SK-N-SH treated with all-trans-retinoic acid at 6 μM for 48 hours (cell line): ENCODE results near the gene SGSM1.

ENCODE experiments used
- CSDC2 ChIP-seq: fragments of 250-450 bp; sonication (Bioruptor Pico); IDR thresholded peaks from 2 replicates; pipeline ENCODE4 v1.5.0; 2020; ENCODE audit warnings: mild to moderate bottlenecking, moderate library complexity
- ISL1 ChIP-seq: fragments of 250-450 bp; sonication (Bioruptor Pico); IDR thresholded peaks from 2 replicates; pipeline ENCODE4 v2.1.2; 2022; ENCODE audit warnings: mild to moderate bottlenecking, moderate library complexity
- PPARA ChIP-seq: fragments of 250-450 bp; sonication (Bioruptor Pico); IDR thresholded peaks from 2 replicates; pipeline ENCODE4 v1.5.0; 2020; ENCODE audit warnings: mild to moderate bottlenecking, borderline replicate concordance
- SNAI2 ChIP-seq: fragments of 250-450 bp; sonication (Bioruptor Pico); IDR thresholded peaks from 2 replicates; pipeline ENCODE4 v1.5.0; 2020; ENCODE audit warnings: mild to moderate bottlenecking, moderate library complexity
- TOX ChIP-seq: fragments of 250-450 bp; sonication (Bioruptor Pico); IDR thresholded peaks from 2 replicates; pipeline ENCODE4 v1.8.0; 2021; ENCODE audit warnings: mild to moderate bottlenecking, moderate library complexity, borderline replicate concordance
- ZFP3 ChIP-seq: fragments of 250-450 bp; sonication (Bioruptor Pico); IDR thresholded peaks from 2 replicates; pipeline ENCODE4 v1.5.0; 2020; ENCODE audit warnings: mild to moderate bottlenecking, moderate library complexity
- TF ChIP-seq, protein P1 (sequence below): fragments of 250-450 bp; sonication (Bioruptor Pico); IDR thresholded peaks from 2 replicates; pipeline ENCODE4 v1.8.0; 2021; ENCODE audit warnings: low read depth, mild to moderate bottlenecking, moderate library complexity, borderline replicate concordance
- TF ChIP-seq, protein P2 (sequence below): fragments of 250-450 bp; sonication (Bioruptor Pico); IDR thresholded peaks from 2 replicates; pipeline ENCODE4 v1.8.0; 2020; ENCODE audit warnings: mild to moderate bottlenecking, moderate library complexity, borderline replicate concordance
- TF ChIP-seq, protein P3 (sequence below): fragments of 250-450 bp; sonication (Bioruptor Pico); IDR thresholded peaks from 2 replicates; pipeline ENCODE4 v1.5.0; 2020; ENCODE audit warnings: mild to moderate bottlenecking, moderate library complexity
- TF ChIP-seq, protein P4 (sequence below): fragments of 250-450 bp; sonication (Bioruptor Pico); IDR thresholded peaks from 2 replicates; pipeline ENCODE4 v1.5.1; 2020; ENCODE audit warnings: low read depth, mild to moderate bottlenecking, moderate library complexity
- TF ChIP-seq, protein P5 (sequence below): fragments of 250-450 bp; sonication (Bioruptor Pico); IDR thresholded peaks from 2 replicates; pipeline ENCODE4 v1.5.1; 2021; ENCODE audit warnings: mild to moderate bottlenecking, moderate library complexity

DNA sequence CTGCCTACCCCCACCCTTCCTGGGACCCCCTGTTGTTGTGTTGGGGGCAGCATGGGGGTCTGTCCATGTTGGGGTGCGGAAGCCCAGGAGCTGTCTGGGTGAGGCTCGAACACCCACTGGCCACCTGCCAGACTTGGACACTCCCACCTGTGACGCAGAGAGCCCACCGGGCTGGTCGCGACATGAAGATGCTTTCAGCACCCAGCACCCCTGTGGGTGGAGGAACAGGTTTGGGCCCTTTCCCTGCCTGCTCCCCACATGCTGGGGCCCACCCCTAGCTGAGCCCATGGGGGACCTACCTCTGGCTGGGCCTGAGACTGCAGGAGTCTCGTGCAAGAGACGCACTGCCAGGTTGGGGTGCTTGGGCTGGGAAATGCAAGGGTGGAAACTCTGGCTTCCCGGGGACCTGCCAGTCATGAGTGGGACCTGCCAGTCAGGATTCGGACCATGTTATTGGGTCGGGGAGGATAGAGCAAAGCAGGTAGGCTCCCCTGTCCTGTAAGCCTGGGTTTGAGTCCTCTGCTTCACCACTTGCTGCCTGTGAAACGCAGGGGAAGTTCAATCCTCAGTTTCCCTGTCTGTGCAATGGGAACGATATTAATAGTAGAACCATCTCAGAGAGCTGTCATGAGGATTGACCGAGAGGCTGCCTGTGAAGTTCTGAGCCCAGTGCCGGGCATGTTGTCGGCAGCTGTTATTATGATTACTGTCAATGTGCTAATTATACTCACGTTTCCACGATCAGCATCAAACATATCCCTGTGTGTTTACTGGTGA, 170.6 kb downstream of the SGSM1 start:
- TF ChIP-seq TOX, result no peak
- no peak for TF ChIP-seq PPARA (CRISPR knock-in tag)
- TF ChIP-seq, protein P1, sequence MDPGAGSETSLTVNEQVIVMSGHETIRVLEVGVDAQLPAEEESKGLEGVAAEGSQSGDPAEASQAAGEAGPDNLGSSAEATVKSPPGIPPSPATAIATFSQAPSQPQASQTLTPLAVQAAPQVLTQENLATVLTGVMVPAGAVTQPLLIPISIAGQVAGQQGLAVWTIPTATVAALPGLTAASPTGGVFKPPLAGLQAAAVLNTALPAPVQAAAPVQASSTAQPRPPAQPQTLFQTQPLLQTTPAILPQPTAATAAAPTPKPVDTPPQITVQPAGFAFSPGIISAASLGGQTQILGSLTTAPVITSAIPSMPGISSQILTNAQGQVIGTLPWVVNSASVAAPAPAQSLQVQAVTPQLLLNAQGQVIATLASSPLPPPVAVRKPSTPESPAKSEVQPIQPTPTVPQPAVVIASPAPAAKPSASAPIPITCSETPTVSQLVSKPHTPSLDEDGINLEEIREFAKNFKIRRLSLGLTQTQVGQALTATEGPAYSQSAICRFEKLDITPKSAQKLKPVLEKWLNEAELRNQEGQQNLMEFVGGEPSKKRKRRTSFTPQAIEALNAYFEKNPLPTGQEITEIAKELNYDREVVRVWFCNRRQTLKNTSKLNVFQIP (CRISPR knock-in tag), result no peak
- TF ChIP-seq ZFP3 (CRISPR knock-in tag), result no peak
- TF ChIP-seq, protein P2, sequence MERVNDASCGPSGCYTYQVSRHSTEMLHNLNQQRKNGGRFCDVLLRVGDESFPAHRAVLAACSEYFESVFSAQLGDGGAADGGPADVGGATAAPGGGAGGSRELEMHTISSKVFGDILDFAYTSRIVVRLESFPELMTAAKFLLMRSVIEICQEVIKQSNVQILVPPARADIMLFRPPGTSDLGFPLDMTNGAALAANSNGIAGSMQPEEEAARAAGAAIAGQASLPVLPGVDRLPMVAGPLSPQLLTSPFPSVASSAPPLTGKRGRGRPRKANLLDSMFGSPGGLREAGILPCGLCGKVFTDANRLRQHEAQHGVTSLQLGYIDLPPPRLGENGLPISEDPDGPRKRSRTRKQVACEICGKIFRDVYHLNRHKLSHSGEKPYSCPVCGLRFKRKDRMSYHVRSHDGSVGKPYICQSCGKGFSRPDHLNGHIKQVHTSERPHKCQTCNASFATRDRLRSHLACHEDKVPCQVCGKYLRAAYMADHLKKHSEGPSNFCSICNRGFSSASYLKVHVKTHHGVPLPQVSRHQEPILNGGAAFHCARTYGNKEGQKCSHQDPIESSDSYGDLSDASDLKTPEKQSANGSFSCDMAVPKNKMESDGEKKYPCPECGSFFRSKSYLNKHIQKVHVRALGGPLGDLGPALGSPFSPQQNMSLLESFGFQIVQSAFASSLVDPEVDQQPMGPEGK, result no peak
- TF ChIP-seq CSDC2 (CRISPR knock-in tag), result no peak
- TF ChIP-seq, protein P3, sequence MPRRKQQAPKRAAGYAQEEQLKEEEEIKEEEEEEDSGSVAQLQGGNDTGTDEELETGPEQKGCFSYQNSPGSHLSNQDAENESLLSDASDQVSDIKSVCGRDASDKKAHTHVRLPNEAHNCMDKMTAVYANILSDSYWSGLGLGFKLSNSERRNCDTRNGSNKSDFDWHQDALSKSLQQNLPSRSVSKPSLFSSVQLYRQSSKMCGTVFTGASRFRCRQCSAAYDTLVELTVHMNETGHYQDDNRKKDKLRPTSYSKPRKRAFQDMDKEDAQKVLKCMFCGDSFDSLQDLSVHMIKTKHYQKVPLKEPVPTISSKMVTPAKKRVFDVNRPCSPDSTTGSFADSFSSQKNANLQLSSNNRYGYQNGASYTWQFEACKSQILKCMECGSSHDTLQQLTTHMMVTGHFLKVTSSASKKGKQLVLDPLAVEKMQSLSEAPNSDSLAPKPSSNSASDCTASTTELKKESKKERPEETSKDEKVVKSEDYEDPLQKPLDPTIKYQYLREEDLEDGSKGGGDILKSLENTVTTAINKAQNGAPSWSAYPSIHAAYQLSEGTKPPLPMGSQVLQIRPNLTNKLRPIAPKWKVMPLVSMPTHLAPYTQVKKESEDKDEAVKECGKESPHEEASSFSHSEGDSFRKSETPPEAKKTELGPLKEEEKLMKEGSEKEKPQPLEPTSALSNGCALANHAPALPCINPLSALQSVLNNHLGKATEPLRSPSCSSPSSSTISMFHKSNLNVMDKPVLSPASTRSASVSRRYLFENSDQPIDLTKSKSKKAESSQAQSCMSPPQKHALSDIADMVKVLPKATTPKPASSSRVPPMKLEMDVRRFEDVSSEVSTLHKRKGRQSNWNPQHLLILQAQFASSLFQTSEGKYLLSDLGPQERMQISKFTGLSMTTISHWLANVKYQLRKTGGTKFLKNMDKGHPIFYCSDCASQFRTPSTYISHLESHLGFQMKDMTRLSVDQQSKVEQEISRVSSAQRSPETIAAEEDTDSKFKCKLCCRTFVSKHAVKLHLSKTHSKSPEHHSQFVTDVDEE (CRISPR knock-in tag), result no peak
- TF ChIP-seq, protein P4, sequence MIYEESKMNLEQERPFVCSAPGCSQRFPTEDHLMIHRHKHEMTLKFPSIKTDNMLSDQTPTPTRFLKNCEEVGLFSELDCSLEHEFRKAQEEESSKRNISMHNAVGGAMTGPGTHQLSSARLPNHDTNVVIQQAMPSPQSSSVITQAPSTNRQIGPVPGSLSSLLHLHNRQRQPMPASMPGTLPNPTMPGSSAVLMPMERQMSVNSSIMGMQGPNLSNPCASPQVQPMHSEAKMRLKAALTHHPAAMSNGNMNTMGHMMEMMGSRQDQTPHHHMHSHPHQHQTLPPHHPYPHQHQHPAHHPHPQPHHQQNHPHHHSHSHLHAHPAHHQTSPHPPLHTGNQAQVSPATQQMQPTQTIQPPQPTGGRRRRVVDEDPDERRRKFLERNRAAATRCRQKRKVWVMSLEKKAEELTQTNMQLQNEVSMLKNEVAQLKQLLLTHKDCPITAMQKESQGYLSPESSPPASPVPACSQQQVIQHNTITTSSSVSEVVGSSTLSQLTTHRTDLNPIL (CRISPR knock-in tag), result no peak
- TF ChIP-seq, protein P5, sequence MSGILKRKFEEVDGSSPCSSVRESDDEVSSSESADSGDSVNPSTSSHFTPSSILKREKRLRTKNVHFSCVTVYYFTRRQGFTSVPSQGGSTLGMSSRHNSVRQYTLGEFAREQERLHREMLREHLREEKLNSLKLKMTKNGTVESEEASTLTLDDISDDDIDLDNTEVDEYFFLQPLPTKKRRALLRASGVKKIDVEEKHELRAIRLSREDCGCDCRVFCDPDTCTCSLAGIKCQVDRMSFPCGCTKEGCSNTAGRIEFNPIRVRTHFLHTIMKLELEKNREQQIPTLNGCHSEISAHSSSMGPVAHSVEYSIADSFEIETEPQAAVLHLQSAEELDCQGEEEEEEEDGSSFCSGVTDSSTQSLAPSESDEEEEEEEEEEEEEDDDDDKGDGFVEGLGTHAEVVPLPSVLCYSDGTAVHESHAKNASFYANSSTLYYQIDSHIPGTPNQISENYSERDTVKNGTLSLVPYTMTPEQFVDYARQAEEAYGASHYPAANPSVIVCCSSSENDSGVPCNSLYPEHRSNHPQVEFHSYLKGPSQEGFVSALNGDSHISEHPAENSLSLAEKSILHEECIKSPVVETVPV (CRISPR knock-in tag), result no peak
- no peak for TF ChIP-seq ISL1
- no peak for TF ChIP-seq SNAI2 (CRISPR knock-in tag)
